NCI-H748 treated with DMSO at 0.1 percent for 48 hours (cell line): ENCODE measurements around the gene MET.
"Not testable (repeated sequence)": the region's sequence is repeated elsewhere in the genome, so short reads cannot be mapped to it uniquely, and the experiment has no call there.

ENCODE experiments used
- DNase-seq: peaks from one replicate; lab custom pipeline; 2025; lab: John Stamatoyannopoulos, UW

MET gene

DNA sequence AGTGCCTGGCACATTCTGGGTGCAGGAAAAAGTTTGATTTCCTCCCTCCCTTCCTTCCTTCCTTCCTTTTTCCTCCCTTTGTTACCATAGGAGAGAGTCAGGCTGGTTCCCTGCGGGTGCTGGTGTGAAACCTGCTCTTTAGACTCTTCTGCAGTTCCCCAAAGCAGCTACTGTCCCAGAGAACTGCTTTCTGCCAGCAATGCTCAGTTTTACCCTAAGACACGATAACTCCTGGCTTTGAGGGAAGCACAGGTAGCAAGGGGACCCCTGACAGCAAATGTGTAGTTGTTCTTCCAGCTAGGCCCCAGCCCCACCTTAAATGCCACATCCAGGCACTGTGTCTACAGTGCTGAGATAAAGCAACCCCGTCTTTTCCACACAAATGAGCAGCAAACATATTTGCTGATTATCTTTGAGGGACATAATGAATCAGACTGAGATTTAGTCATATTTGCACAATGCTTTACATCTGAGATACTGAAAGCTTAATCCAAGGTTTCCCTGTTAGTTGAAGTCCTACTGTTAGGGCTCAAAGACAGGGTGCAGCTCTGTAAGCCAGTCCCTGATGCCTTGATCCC is 55.5 kb downstream of the MET start:
- DNase-seq: no peak

DNA sequence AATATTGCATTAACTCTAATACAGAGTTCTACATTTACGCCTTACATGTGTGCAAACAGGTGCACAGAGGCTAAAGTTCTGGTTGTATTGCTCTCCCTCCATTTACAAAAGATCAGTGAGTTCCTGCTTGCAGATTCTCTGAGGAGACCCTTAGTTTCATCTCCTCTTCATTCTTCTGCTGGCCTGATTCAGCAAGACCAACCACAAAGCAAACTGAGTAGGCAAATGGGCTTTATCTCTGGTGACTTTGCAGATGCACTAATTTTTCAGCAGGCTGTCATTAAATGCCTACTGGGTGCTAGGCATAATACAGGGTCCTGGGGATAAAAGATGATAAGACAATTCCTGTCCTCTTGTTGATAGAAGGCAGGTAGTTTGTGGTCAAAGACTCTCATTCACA is 56.4 kb downstream of the MET start:
- no peak for DNase-seq

GRCh38 chr7:116730097-116731022 is 58.4 kb downstream of the MET start:
- DNase-seq: no peak

GRCh38 chr7:116731023-116731395 is 59.0 kb downstream of the MET start:
- no peak for DNase-seq

GRCh38 chr7:116731445-116732335 is 59.7 kb downstream of the MET start:
- no peak for DNase-seq

- DNase-seq: no peak
Observed at GRCh38 chr7:116732788-116733694, 61.0 kb downstream of the MET start.

DNA sequence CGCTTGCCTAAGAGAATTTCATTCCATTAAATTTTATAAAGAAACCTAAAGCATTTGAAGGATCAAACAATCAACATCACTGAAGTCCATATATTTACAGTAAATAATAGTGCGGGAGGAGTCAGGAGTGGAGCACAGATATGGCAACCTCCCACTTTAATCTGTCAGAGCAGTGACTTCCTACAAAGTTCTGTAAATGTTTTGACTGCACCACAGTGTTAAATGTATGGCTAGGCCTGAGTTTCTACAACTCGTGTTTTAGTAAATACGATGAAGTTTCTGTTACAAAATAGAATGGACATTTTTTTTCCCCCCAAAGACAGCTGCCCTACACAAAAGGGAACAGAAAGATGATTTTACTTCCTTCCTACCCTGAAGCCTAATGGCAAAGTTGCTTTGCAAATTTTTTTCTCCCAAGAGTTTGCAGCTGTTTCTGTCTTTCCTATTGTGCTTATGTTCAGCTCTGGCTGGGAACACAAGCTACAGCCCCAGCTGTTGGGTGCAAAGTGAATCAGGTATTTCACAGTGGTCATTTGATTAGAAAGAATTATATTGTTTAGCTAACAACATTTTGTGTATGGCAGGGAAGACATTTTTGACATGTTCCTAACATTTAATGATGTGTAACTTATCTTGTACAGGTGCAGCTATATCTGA is 62.1 kb downstream of the MET start:
- no peak for DNase-seq

- DNase-seq: no peak
Observed at GRCh38 chr7:116734710-116735109, 62.7 kb downstream of the MET start.

DNA sequence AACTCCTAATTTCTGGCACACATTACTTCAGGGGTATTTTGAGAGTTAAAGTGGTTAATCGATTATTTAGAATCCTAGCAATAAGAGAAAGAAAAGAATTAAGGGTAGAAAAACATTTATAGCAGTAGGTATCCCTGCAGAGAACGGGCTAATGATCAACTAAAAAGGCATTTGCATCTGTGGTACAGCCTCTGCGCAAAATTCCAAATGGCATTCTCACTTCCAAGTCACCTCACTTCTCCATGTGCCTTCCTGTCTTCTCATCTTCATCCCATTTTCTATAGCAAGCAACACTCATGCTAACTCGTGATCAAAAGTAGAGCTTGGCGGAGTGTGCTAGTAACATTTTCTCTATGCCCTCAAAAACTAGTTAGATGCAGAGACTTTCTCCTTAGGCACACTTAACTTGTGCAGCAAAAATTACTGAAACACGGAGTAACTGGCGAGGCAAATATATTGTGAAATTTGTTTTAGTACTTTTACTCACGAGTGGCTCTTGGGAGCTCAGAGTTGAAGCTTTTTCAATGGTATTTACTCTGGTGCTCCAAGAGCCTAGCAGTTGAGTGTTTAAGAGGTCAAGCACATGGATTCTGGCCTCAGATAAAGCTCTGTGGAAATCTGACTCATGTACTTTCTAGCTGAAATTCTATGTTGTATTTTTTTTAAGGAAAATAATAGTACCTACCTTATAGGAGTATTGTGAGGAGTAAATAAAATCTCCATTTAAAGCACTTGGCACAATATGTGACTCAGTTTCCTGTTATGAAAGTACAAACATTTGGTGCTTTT is 65.1 kb downstream of the MET start:
- DNase-seq: no peak

DNA sequence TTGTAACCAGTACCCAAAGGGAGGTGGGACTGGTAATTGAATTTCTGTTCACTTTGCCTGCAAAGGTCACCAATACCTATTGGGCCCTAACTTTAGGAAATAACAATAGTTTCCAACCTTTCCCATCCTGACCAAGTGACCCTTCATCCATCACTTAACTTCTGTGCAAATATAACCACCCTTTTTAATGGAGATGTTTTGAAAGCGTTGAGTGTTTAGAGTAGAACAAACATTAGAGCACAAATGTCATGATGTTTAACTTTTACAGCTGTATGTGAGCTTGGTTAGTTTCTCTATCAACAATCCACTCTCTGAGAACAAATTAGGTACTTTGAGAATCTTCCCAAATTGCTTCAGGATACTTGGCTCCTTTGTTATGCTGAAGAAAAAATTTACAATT is 66.4 kb downstream of the MET start:
- DNase-seq: peak; percentile 91

GRCh38 chr7:116739307-116739706 is 67.3 kb downstream of the MET start:
- no peak for DNase-seq

DNA sequence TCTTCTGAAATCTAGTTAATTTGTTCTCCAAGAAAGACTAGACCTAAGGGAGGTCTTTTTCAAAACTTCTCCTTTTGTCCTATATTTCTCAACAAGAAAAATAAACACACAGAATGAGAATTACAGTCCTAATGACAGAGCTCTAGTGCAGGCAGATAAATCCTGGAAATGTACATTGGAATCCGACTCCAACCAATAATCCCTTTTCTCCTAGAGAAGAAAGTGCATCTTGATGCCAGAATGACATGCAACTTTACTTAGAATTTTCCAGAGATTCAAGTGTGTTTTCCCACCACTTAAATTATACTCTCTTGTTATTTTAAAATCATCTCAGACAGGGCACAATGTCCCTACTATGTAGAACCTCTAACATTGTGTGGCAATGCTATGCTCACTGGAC is 68.2 kb downstream of the MET start:
- no peak for DNase-seq

- DNase-seq: no peak
Observed at GRCh38 chr7:116740755-116741462, 68.9 kb downstream of the MET start.

GRCh38 chr7:116741625-116742316 is 69.8 kb downstream of the MET start:
- DNase-seq: no peak

- DNase-seq: no peak
Observed at GRCh38 chr7:116742641-116743040, 70.6 kb downstream of the MET start.

DNA sequence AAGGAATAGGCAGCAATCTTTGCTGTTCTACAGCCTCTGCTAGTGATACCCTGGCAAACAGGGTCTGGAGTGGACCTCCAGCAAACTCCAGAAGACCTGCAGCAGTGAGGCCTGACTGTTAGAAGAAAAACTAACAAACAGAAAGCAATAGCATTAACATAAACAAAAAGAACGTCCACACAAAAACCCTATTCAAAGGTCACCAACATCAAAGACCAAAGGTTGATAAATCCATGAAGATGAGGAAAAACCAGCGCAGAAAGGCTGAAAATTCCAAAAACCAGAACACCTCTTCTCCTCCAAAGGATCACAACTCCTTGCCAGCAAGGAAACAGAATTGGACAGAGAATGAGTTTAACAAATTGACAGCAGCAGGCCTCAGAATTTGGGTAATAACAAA is 71.8 kb downstream of the MET start:
- not testable (repeated sequence) for DNase-seq

DNA sequence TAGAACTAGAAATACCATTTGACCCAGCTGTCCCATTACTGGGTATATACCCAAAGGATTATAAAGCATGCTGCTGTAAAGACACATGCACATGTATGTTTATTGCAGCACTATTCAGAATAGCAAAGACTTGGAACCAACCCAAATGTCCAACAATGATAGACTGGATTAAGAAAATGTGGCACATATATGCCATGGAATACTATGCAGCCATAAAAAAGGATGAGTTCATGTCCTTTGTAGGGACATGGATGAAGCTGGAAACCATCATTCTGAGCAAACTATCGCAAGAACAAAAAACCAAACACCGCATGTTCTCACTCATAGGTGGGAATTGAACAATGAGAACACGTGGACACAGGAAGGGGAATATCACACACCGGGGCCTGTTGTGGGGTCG is 74.4 kb downstream of the MET start:
- DNase-seq: not testable (repeated sequence)

DNA sequence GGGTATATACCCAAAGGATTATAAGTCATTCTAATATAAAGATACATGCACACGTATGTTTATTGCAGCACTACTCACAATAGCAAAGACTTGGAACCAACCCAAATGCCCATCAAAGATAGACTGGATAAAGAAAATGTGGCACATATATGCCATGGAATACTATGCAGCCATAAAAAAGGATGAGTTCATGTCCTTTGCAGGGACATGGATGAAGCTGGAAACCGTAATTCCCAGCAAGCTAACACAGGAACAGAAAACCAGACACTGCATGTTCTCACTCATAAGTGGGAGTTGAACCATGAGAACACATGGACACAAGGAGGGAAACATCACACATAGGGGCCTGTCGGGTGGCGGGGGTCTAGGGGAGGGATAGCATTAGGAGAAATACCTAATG is 79.1 kb downstream of the MET start:
- not testable (repeated sequence) for DNase-seq
